ENCODE data around the gene FEZF2. TPM values are rescaled to one million over a fixed set of nuclear protein-coding genes. Genes with fewer than 3 reads are reported as not detected.

Gene FEZF2
- total and polyA plus RNA-seq, 2 experiments from 2014 or later: not detected

DNA sequence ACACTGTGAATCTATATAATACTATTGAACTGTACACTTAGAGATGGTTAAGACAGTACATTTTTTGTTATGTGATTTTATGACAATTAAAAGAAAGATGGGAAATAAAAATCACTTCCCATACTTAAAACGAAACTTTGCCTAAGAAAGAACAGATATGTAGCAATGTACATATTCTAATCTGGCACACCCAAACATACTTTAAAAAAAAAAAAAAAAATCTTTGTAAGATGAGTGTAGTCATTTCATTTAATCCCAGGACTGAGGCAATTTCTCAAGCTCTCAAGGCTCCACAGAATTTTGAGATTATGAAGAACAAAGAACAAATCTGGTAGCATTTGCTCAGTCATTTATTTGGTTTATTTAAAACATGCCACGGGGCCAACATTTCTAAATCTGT, 40.3 kb upstream of the FEZF2 start:
- no peaks in the 10 kb centered on the region for H3K36me3 ChIP-seq
- H3K4me3 ChIP-seq: no peak overlapping the region

DNA sequence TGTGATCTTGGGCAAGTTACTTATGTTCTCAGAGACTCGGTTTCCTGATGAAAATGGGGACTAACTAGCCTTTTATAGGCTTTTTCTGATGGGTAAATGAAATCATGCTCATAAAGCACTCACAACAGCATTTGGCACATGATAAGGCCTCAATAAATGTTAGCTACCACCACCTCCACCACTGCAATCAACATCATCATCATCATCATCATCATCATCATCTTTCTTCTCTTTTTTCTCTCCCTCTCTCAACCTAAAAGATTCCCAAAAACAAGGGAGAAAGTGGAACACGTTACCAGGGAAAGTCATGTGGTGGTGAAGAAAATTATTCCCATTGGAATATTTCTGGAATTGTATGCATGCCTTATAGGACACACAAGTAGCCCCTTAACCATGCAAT, 33.6 kb upstream of the FEZF2 start:
- no peak overlapping the region for H3K27ac ChIP-seq
- TF ChIP-seq, protein P1, sequence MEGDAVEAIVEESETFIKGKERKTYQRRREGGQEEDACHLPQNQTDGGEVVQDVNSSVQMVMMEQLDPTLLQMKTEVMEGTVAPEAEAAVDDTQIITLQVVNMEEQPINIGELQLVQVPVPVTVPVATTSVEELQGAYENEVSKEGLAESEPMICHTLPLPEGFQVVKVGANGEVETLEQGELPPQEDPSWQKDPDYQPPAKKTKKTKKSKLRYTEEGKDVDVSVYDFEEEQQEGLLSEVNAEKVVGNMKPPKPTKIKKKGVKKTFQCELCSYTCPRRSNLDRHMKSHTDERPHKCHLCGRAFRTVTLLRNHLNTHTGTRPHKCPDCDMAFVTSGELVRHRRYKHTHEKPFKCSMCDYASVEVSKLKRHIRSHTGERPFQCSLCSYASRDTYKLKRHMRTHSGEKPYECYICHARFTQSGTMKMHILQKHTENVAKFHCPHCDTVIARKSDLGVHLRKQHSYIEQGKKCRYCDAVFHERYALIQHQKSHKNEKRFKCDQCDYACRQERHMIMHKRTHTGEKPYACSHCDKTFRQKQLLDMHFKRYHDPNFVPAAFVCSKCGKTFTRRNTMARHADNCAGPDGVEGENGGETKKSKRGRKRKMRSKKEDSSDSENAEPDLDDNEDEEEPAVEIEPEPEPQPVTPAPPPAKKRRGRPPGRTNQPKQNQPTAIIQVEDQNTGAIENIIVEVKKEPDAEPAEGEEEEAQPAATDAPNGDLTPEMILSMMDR (IDR thresholded peaks at IDR 0.05; ENCODE audit: low read depth, low read length): no peak
- no peak for DNase-seq (ENCODE audit: low read depth in 1 of 2, low spot score in 1 of 2)
- no peaks in the 10 kb centered on the region for H3K36me3 ChIP-seq
- H3K4me1 ChIP-seq (ENCODE audit: low read depth): no peaks in the 10 kb centered on the region
- H3K4me3 ChIP-seq: no peak overlapping the region
- no peaks in the 10 kb centered on the region for H3K27me3 ChIP-seq
- H3K9me3 ChIP-seq (ENCODE audit: low read depth): no peaks in the 10 kb centered on the region

More for the DNA sequence above, 40.3 kb upstream of the FEZF2 start:
- Histone ChIP-seq H3K27ac (no peak overlapping the region), H3K4me1 (ENCODE audit: low read depth) (peaks cover 9% of the 10 kb centered on the region), H3K9me3 (ENCODE audit: low read depth) (no peaks in the 10 kb centered on the region), H3K27me3 (peaks cover 8% of the 10 kb centered on the region)
- TF ChIP-seq, protein P1 (IDR thresholded peaks at IDR 0.05; ENCODE audit: low read depth, low read length): no peak
- no peak for DNase-seq (ENCODE audit: low read depth in 1 of 2, low spot score in 1 of 2)

DNA sequence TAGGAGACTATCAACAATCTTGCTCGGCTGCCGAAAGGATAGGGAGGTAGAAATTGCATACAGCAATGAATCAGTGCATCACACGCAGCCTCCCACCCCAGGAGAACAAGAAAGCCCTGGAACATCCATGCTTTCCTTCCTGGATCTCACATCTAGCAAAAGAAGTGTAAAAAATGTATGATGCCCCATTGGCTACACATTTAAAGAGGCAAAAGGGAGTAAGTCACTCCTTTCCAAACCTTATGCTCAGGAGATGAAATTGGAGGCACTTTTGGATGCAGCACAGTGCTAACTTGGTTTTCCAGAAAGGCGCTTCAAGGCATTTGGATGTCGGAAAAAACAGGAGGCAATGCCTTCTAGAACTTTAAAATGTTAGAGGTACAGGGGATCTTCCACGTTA, 32.2 kb upstream of the FEZF2 start:
- no peaks in the 10 kb centered on the region for H3K36me3 ChIP-seq
- no peak for DNase-seq (ENCODE audit: low read depth in 1 of 2, low spot score in 1 of 2)
- no peaks in the 10 kb centered on the region for H3K9me3 ChIP-seq (ENCODE audit: low read depth)
- no peaks in the 10 kb centered on the region for H3K4me1 ChIP-seq (ENCODE audit: low read depth)
- TF ChIP-seq, protein P1 (IDR thresholded peaks at IDR 0.05; ENCODE audit: low read depth, low read length): no peak
- no peak overlapping the region for H3K4me3 ChIP-seq
- no peak overlapping the region for H3K27ac ChIP-seq
- no peaks in the 10 kb centered on the region for H3K27me3 ChIP-seq

DNA sequence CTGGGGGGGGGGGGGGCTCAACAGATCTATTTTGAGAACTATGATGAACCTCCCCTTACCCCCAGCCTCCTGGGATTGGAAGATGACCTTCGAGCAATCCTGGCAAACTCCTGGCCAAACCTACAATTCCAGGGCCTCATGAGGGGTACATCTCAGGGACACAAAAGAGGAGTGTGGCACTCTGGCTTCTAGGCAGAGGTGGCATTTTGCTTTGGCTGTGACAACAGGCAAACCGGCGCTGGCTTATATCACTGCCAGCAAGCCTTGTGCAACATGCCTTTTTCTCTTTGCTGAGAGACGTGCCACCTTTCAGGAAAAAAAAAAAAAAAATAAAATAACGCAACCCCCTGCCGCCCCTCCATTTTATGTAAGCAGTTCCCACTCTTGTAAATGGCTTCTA, 31.8 kb upstream of the FEZF2 start:
- Histone ChIP-seq H3K36me3 (no peaks in the 10 kb centered on the region), H3K27me3 (no peaks in the 10 kb centered on the region), H3K4me1 (ENCODE audit: low read depth) (no peaks in the 10 kb centered on the region), H3K4me3 (no peak overlapping the region), H3K27ac (no peak overlapping the region), H3K9me3 (ENCODE audit: low read depth) (no peaks in the 10 kb centered on the region)
- no peak for DNase-seq (ENCODE audit: low read depth in 1 of 2, low spot score in 1 of 2)
- TF ChIP-seq, protein P1 (IDR thresholded peaks at IDR 0.05; ENCODE audit: low read depth, low read length): no peak

DNA sequence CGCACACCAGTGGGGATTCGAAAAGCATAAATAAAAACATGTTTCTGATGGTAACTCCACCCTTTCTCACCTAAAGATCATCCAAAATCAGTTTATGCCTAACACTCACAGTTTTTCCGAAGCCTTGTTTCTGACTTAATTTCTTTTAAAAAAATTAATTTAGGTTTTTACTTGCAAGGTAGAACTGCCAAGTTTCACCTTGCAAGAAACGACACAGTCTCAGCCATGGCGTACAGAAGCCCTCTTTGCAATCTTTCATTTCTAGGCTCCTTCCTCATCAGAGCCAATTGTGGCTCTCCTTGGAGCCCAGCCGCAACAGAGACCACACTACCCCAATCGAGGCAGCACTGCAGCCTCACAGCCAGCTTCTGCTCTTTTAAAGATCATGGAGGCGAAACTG, 31.0 kb upstream of the FEZF2 start:
- Histone ChIP-seq H3K27ac (no peak overlapping the region), H3K4me1 (ENCODE audit: low read depth) (no peaks in the 10 kb centered on the region), H3K4me3 (no peak overlapping the region), H3K36me3 (no peaks in the 10 kb centered on the region), H3K27me3 (no peaks in the 10 kb centered on the region), H3K9me3 (ENCODE audit: low read depth) (no peaks in the 10 kb centered on the region)
- DNase-seq (ENCODE audit: low read depth in 1 of 2, low spot score in 1 of 2): no peak
- TF ChIP-seq, protein P1 (IDR thresholded peaks at IDR 0.05; ENCODE audit: low read depth, low read length): no peak

DNA sequence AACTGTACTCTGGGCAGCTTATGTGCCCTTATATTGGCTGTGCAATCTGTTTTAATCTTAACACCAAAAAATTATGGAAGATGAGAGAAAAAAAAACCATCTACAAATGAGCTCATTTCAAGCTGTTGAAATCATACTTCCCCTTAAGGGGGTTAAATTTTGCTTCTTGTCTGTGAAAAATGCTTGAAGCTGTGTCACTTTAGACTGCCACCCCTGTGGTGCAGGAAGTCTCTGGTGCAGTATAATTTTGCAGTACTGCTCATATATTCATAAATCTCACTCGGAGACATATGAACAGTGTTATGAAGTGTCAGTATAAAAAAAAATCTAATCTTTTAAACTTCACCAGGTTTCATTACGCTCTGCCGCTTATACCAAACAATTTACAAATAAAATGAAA, 30.4 kb upstream of the FEZF2 start:
- Histone ChIP-seq H3K27ac (no peak overlapping the region), H3K9me3 (ENCODE audit: low read depth) (no peaks in the 10 kb centered on the region), H3K27me3 (no peaks in the 10 kb centered on the region), H3K4me1 (ENCODE audit: low read depth) (no peaks in the 10 kb centered on the region), H3K36me3 (no peaks in the 10 kb centered on the region), H3K4me3 (no peak overlapping the region)
- no peak for DNase-seq (ENCODE audit: low read depth in 1 of 2, low spot score in 1 of 2)
- TF ChIP-seq, protein P1 (IDR thresholded peaks at IDR 0.05; ENCODE audit: low read depth, low read length): no peak

Measured in cardiac muscle cell (in vitro differentiated cells and primary cell).